Ascending aorta (tissue), 2 donors: ENCODE measurements around the gene KCNF1. TPM values are rescaled to one million over a fixed set of nuclear protein-coding genes. Genes with fewer than 3 reads are reported as not detected.

ENCODE experiments used
- DNase-seq, 2 donors: peaks; one replicate each; pipeline ENCODE4 v3.0.0-alpha.2; 2019; ENCODE audit warnings: low spot score in 2 of 2
- H3K27ac ChIP-seq, 2 donors: fragments of 200-600 bp; sonication (generic); one replicate each; pipeline ENCODE4 v1.5.1; 2016 to 2017; ENCODE audit warnings: mild to moderate bottlenecking in 1 of 2
- H3K27me3 ChIP-seq: fragments of 200-600 bp; sonication (generic); one replicate; pipeline ENCODE4 v1.5.1; 2017
- H3K36me3 ChIP-seq, 2 donors: fragments of 200-600 bp; sonication (generic); one replicate each; pipeline ENCODE4 v1.5.1; 2016
- H3K4me1 ChIP-seq, 2 donors: fragments of 200-600 bp; sonication (generic); one replicate each; pipeline ENCODE4 v1.5.1; 2016 to 2017; ENCODE audit warnings: mild to moderate bottlenecking in 1 of 2
- H3K4me3 ChIP-seq, 2 donors: fragments of 200-600 bp; sonication (generic); one replicate each; pipeline ENCODE4 v1.5.1; 2016 to 2017; ENCODE audit warnings: mild to moderate bottlenecking in 1 of 2
- H3K9me3 ChIP-seq, 2 donors: fragments of 200-600 bp; sonication (generic); one replicate each; pipeline ENCODE4 v1.5.1; 2016
- intact Hi-C: fragments of 100-400 bp; cut with DNase I; formaldehyde crosslinking; loops from one replicate; pipeline ENCODE4 v1.15.1; 2023
- total RNA-seq: library from RNA; depleted of rRNA; stranded (reverse); fragments of >200 nt; gene quantifications from one replicate; pipeline ENCODE4 v1.1.0, GENCODE V29; 2016
- TF ChIP-seq, protein P1 (sequence below), 3 experiments: fragments of 200-600 bp in 2 of 3; fragments of 450-650 bp in 1 of 3; sonication (generic) in 2 of 3; IDR thresholded peaks; one replicate each; pipeline ENCODE4 v1.5.1; 2016 to 2019; ENCODE audit warnings: antibody characterized with exemption in 3 of 3, mild to moderate bottlenecking in 1 of 3, moderate library complexity in 1 of 3

KCNF1 gene
- total RNA-seq, 1 donor from 2014 or later = not detected

DNA sequence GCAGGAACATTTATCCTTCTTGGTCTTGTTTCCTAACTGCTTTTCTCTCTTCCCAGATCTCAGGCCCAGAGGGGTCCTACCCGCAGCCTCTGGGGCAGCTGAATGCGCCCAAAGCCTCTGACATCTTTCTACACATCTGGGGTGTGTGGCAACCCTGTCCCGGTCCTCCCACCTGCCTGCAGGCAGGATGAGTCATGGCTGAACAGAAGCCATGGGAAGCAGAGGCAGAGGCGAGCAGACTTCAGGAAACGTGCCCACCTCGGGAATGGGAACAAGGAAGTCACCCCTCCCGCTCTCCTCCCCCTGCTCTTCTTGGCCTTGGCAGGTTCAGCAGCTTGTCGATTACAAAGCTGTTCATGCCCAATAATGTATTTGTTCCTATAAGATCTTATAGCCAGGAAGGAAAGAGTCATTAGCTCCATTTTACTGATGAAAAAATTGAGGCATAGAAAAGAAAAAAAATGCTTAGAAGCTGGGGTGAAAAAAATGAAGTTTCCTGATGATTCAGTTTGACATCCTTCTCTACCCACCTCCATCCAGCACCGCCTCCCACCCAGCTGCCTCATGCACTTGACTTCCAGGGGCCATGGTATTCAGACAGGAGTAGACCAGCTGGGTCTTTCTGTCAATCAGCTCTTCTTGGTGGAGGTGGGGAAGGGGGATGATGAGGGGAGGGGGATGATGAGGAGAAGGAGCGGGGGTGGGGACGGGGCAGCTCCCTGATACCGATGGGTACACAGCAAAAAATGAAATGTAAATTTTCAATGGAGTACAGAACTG is 10.4 kb upstream of the KCNF1 start:
- H3K4me3 ChIP-seq = no peak overlapping the region
- no peak for DNase-seq
- TF ChIP-seq, protein P1, sequence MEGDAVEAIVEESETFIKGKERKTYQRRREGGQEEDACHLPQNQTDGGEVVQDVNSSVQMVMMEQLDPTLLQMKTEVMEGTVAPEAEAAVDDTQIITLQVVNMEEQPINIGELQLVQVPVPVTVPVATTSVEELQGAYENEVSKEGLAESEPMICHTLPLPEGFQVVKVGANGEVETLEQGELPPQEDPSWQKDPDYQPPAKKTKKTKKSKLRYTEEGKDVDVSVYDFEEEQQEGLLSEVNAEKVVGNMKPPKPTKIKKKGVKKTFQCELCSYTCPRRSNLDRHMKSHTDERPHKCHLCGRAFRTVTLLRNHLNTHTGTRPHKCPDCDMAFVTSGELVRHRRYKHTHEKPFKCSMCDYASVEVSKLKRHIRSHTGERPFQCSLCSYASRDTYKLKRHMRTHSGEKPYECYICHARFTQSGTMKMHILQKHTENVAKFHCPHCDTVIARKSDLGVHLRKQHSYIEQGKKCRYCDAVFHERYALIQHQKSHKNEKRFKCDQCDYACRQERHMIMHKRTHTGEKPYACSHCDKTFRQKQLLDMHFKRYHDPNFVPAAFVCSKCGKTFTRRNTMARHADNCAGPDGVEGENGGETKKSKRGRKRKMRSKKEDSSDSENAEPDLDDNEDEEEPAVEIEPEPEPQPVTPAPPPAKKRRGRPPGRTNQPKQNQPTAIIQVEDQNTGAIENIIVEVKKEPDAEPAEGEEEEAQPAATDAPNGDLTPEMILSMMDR (IDR thresholded peaks at IDR 0.05) = no peak
- no peaks in the 10 kb centered on the region for H3K36me3 ChIP-seq
- H3K27me3 ChIP-seq = no peaks in the 10 kb centered on the region
- intact Hi-C loops = no loop called here
- H3K27ac ChIP-seq = no peak overlapping the region
- no peaks in the 10 kb centered on the region for H3K9me3 ChIP-seq
- no peaks in the 10 kb centered on the region for H3K4me1 ChIP-seq

DNA sequence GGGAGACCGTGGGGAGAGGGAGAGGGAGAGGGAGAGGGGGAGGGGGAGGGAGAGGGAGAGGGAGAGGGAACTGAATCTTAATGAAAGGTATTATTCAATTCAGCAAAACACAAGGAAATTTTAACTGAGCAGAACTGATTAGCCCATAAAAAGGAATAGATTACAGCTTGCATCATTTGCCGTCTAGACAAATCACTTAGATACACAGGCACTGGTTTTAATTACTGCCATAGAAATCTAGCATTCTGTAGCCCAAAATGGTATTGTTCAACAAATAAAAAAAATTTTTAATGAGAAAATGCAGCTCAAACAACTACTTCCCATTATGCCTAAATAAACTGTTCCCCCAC is 7.9 kb upstream of the KCNF1 start:
- no peak for DNase-seq
- H3K4me1 ChIP-seq = no peaks in the 10 kb centered on the region
- TF ChIP-seq, protein P1 (IDR thresholded peaks at IDR 0.05) = no peak
- intact Hi-C loops = no loop called here
- no peaks in the 10 kb centered on the region for H3K9me3 ChIP-seq
- H3K4me3 ChIP-seq = no peak overlapping the region
- H3K27ac ChIP-seq = no peak overlapping the region
- no peaks in the 10 kb centered on the region for H3K27me3 ChIP-seq
- no peaks in the 10 kb centered on the region for H3K36me3 ChIP-seq

DNA sequence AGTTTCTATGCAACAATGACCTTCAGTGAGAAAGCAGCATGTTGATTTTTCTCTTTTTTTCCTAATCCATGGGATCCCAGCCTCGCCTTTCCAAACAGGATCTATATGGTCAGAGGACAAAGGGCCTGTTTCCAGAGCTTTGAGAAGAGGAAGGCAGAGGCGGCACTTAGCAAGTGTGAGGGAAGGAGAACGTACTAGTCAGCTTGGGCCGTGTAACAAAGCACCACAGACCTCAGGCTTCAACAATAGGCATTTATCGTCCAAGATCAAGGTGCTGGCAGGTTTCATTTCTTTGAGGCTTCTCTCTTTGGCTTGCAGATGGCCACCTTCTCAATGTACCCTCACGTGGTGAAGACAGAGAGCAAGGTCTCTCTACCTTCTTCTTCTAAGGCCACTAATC is 7.3 kb upstream of the KCNF1 start:
- Histone ChIP-seq H3K9me3 (no peaks in the 10 kb centered on the region), H3K27ac (no peak overlapping the region), H3K4me3 (no peak overlapping the region), H3K27me3 (no peaks in the 10 kb centered on the region), H3K36me3 (no peaks in the 10 kb centered on the region), H3K4me1 (no peaks in the 10 kb centered on the region)
- TF ChIP-seq, protein P1 (IDR thresholded peaks at IDR 0.05) = no peak
- no peak for DNase-seq
- intact Hi-C loops = no loop called here

DNA sequence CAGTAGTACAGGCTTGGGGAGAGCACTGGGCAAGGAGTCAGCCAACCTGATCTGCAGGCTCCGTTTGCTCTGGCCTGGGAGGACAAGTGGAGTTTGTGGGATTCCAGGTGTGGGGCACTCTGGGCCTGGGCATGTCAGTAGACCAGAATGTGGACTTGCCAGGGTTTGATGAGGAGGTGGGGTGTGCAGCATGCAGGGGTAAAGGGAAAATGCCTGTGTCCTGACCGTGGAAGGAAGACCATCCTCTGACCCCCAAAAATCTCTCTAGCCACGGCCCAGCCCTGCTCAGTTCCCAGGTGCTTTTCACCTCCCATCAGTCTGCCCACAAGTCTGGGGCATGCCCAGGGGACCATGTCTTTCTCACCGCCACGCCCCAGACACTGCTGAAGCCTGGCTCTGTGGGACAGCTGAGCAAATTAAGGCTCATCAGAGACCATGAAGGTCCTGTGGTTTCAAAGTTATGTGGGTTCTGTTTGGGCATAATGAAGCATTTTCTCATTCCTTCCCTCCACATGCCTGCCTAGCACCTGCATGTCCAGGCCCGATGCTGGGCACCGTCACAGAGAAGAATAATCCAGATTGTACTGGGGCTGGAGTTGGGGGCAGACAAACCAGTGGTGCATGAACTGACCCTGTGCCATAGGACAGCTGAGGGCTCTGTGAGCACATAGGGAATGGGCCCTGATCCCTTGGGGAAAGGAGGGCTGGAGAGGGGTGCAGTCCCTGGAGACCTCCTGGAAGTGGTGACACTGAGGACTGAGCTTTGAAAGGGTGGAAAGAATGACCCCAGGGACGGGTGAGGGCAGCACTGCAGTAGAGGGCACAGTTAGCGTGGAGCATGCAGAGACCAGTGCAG is 6.5 kb upstream of the KCNF1 start:
- H3K36me3 ChIP-seq = no peaks in the 10 kb centered on the region
- no peaks in the 10 kb centered on the region for H3K4me1 ChIP-seq
- intact Hi-C loops = no loop called here
- no peak for DNase-seq
- H3K27ac ChIP-seq = no peak overlapping the region
- H3K27me3 ChIP-seq = no peaks in the 10 kb centered on the region
- TF ChIP-seq, protein P1 (IDR thresholded peaks at IDR 0.05) = no peak
- H3K9me3 ChIP-seq = no peaks in the 10 kb centered on the region
- H3K4me3 ChIP-seq = no peak overlapping the region

DNA sequence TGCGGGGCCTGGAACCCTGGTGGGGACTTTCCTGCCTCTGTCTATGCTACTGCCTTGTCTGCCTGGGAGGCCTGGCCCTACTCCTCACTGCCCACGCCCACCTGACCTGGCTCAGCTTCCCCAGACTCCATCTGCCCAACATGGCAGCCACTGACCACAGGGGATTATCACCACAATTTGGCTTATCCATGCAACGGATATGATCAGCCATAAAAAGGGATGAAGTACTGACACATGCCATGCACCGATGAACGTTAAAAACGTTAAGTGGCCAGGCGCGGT is 5.9 kb upstream of the KCNF1 start:
- TF ChIP-seq, protein P1 (IDR thresholded peaks at IDR 0.05) = no peak
- intact Hi-C loops = no loop called here
- no peaks in the 10 kb centered on the region for H3K4me1 ChIP-seq
- H3K27me3 ChIP-seq = no peaks in the 10 kb centered on the region
- H3K9me3 ChIP-seq = no peaks in the 10 kb centered on the region
- no peaks in the 10 kb centered on the region for H3K36me3 ChIP-seq
- H3K27ac ChIP-seq = no peak overlapping the region
- DNase-seq = no peak
- no peak overlapping the region for H3K4me3 ChIP-seq
